Hepatocyte (in vitro differentiated cells): ENCODE measurements around the gene POU3F1.

Experiments
- CTCF ChIP-seq: fragments of 200-600 bp; sonication (generic); IDR thresholded peaks from 2 replicates; pipeline ENCODE4 v1.5.1; 2016; ENCODE audit warnings: antibody characterized with exemption, mild to moderate bottlenecking; ENCODE audit not compliant: poor library complexity
- EZH2phosphoT487 ChIP-seq: fragments of 200-600 bp; sonication (generic); IDR thresholded peaks from one replicate; pipeline ENCODE4 v1.6.1; 2018; ENCODE audit warnings: antibody characterized with exemption, mild to moderate bottlenecking, low read depth, moderate library complexity; ENCODE audit not compliant: unreplicated experiment, severe bottlenecking

GRCh38 chr1:38093569-38094520 lies 47.3 kb upstream of the POU3F1 start:
- no peak for TF ChIP-seq EZH2phosphoT487
- no peak for TF ChIP-seq CTCF
